ELR (cell line): ENCODE data around the gene PTPRN2.

Experiments used
- DNase-seq: peaks from one replicate; pipeline ENCODE4 v3.0.0-alpha.2; 2015; ENCODE audit warnings: low read depth

The PTPRN2 gene

DNA sequence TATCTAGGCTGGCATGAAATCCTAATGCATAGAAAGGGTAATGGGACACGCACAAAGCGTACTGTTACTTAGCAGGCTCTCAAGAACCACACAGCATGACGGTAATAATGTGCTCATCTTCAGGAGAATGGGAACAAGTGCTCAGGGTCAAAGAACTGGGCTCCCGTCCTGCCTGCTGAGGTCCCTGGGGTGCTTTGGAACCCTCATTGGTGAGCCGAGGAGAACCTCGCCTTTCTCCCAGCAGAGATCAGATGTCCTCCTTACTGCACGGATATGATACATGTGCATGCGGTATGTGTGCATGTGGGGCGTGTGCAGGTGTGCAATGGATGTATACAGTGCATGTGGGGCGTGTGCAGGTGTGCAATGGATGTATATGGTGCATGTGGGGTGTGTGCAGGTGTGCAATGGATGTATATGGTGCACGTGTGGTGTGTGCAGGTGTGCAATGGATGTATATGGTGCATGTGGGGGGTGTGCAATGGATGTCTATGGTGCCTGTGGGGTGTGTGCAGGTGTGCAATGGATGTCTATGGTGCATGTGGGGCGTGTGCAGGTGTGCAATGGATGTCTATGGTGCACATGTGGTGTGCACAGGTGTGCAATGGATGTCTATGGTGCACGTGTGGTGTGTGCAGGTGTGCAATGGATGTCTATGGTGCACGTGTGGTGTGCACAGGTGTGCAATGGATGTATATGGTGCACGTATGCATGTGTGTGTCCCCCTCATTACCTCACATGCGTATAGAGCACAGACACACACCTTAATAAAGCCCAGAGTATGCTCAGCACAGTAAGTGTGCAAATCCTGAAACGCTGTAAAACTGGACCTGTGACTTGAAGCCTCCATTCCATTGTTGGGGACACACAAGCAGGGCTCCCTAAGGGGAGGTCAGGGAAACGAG, 336.3 kb downstream of the PTPRN2 start:
- no peak for DNase-seq

DNA sequence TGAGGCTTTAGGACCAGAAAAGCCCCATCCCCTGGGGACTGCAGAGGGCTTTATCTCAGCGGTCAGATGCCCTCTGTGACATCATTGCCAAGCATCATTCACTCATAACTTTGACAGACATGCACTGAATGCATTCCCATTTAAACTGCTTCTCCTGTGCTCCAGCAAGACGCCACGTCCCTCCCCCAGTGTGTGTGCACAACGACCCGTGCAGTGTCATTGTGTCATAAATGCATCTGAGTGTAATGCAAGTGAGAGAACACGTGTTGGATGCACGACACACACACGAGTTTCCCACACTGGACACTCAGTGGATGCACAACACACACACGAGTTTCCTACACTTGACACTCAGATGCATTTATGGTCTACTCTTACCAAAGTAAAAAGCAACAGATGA, 337.9 kb downstream of the PTPRN2 start:
- no peak for DNase-seq

DNA sequence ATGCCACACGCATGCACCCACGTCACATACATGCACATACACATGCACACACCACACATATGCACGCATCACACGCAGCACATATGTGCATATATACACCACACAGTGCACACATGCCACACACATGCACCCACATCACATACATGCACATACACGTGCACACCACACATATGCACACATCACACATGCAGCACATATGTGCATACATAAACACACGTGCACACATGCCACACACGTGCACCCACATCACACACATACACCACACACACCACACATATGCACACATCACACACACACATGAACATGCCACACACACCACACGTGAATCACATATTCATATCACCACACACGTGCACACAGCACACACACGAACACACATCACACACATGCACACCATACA, 338.8 kb downstream of the PTPRN2 start:
- no peak for DNase-seq

DNA sequence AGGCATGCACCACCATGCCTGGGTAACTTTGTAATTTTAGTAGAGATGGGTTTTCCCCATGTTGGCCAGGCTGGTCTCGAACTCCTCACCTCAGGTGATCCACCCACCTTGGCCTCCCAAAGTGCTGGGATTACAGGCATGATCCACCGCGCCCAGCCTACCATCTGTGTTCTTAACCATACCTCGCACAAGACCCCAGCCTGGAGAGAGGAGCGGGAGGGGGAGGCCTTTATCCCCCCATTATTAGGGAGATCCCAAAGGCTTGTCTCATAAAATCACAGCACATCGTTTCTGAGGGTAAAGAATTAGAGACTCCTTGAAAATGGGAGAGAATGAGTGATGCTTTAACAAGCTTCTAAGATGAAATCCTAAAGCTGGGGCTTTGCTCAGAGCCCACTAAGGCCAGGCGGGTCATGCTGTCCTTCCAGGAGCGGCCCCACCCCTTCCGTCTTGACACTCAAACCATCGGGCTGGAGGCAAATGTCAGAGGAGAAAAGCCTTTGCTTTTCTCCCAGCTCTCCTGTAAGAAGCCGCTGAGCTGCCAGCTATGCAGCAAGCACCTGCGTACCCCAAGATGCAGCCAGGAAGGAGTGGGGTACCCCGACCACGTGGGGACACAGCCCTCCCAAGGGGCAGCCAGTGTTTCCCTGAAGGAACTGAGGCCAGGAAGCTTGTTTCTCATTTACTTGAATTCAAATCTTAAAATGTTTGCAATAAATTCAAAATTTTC, 339.7 kb downstream of the PTPRN2 start:
- no peak for DNase-seq

DNA sequence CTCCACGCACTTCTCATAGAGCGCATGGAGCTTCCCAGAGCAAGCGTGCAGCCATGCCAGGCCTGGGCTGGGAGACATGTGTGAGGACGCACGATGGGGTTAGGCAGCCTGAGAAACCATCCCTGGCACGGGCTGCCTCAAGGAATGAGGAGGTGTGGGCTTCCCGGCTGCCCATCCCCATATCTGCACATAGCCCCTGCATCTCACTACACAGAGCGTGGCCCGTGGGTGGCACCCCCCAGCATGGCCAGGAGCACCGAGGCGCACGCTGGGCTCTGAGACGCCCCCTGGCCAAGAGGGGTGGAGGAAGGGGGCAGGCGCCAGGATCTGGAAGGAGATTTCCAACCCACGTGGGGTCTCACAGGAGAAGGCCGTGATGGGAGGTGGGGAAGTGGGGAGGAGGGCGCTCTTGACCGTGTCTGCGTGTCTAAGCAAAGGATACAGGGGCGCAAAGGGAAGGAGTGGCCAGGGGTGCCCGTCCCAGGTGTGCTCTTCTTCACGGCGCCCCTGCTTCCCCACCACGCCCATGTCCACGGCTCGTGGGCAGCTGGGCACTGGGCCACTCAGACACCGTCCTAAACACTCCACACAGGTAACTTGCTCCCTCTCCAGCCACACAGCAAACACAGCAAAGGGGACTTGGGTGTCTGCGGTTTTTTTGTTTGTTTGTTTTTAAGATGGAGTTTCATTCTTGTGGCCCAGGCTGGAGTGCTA, 340.5 kb downstream of the PTPRN2 start:
- DNase-seq: no peak

DNA sequence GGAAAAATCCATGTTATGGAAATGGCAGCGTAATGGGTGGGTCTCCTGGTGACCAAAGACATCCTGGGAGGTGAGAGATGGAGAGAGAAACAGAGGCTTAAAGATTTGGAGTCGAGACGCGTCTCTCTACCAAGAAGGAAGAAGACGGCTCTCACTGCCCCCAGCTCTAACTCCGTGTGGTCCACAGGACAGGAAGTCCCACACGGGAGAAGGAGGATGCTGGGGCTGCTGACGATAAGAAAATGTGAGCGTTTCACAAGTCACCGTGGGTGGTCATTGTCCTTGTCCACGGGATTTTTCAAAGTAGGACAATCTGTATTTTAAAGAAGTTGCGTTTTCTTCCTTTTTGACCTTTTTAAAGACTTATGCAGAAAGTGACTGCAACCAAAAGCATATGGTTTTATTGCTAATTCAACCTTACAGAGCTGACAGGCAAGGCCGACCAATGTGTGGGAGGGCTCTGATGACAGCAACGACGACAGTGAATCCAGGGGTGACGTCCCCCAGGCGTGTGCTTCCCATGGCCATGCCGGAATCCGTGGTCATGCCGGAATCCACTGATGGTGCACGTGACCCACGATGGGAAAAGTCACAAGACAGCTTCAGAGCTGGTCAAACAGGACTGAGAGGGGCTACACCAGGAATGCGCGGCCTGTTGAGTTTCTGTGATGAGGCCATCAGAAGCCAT, 341.2 kb downstream of the PTPRN2 start:
- DNase-seq: no peak

DNA sequence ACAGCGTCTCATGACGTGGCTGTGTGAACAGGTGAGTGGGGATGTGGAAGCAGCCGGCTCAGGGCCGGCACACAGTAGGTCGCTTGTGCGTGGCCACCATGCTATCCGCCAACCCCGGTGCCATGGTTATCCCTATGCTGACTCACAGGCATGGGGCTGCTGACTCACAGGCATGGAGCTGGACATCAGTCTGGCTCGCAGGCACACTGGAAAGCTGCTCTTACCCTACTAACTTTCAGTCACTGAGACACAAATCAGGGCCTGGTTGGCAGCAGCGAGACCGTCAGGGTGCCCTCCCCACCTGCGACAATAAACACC, 341.9 kb downstream of the PTPRN2 start:
- no peak for DNase-seq

DNA sequence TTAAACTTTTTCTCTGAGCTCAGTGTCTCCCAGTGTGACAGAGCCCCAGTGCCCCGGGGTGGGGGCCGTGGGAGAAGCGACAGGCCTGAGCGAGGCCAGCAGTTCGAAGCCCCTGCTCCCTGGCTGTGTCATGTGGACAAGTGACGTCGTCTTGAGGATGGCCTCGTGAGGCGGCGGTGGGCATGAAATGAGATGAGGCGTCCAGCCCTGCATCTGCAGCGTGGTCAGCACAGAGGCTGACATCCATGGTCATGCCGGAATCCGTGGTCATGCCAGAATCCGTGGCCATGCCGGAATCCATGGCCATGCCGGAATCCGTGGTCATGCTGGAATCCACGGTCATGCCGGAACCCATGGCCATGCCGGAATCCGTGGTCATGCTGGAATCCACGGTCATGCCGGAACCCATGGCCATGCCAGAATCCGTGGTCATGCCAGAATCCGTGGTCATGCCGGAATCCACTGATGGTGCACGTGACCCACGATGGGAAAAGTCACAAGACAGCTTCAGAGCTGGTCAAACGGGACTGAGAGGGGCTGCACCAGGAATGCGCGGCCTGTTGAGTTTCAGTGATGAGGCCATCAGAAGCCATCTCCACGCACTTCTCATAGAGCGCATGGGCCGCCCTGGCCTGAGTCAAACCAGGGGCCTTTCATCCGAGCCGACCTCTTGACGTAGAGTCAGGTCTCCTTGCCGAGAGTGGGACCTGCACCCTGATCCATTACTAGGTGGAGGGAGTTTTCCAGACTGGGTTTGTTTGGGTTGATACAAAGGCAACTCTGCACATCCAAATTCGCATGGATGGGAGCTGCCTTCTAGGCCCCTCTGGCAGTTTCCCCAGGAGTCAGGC, 342.5 kb downstream of the PTPRN2 start:
- DNase-seq: no peak

DNA sequence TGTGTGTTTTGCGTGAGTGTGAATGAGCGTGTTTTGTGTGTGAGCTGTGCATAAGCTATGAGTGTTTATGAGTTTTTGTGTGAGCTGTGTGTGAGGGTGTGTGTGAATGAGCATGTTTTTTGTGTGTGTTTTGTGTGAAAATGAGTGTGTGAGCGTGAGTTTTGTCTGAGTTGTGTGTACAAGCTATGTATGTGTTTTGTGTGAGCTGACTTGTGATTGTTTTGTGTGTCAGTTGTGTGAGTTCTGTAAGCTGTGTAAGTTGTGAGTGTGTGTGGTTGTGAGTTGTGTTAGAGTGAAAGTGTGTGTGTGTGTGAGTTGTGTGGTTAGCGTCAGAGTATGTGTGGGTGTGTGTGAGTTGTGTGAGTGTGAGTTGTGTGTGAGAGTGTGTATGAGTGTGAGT, 343.2 kb downstream of the PTPRN2 start:
- DNase-seq: no peak

DNA sequence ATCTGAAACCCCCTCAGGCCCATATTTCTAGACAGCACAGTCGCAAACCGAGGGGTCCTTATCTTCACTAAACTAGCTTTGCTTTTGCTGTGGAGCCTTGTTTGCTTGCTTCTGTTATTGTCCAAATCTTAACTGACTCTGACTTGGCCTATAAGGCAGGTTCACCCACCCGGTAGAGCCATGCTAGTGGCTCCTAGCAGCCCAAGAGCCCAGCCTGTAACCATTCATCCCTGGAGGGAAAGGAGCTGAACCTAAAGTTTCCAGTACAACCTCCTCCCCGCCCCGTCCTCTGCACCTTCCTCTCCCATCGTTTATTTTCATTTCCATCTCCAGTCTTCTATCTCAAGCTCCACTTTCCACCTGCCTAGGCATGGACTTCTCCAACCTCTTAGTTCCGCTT, 345.7 kb downstream of the PTPRN2 start:
- no peak for DNase-seq

DNA sequence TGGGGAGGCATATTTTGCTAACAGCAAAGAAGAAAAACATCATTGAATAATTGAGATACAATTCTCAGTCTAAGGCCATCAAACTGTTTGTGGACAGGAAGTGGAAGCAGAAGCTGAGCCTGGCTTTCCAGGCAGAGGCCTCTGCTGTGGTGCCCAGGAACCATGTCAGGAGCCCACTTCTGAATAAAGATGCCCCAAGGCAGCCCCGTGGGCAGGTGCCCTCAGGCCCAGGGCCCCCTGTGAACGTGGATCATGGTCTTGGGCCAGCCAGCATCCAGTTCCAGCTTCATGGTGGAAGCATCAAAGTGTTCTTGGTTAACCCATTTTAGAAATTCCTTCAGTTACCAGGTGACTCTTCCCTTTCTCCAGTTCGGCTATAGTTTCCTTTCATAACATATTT, 346.8 kb downstream of the PTPRN2 start:
- DNase-seq: no peak

DNA sequence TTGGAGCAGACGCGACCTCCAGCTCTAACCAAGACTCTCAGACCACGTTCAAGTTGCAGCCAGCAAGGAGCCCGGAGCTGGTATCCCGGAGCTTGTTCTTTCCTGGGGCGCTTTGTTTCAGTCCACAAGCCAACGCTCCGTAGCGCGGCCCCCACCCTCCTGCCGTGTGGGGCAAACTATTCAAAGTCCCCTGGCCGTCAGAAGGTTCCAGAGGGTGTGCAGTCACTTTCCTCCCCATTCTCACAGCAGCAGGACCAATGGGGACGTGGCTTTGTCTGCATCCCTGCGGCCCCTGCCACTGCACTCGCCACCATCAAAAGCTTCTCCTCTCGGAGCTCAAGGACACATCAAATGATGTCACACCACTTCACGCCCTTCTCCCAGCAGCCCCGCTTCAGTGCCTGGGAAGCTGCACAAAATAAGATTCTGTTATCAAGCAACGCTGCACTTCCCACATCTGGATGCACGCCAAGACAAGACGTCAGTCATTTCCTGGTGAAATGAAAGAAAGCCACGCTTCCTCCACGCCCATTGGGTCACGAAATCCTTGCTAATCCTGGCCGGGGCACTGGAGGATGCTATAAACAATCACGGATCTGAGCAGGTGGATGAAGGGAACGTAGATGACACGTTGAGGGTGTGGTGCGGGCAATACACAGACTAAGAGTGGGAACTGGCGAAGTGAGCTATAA, 348.2 kb downstream of the PTPRN2 start:
- DNase-seq: no peak

DNA sequence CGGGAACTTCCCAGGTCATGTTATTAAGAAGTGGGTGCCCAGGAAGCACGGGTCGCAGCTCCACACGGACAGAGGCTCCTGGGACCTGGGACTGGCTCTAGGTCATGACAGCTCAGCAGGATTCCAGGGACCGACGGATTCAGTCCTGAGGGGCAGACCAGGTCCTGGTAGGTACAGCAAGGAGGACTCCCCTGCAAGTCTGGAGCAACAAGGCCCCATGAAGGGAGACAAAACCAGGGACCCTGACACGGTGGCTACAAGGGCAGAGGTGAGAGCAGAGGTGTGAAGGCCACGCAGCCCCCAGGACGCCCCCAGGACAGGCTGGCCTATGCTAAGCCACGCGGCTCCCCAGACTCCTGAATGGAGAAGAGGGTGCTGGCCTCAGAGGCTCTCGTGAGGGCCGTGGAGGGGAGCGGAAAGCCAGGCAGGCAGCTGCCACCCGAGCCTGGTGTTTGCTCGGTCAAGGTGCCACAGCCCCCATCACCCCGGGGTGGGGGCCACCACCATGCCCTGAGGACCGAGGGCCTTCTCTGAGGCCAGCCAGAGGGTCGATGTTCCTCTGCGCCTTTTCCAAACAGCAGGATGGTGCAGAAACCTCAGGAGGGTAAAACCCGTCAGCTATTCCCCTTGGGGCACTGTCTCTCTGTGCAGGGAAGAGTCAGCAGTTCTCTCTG, 348.9 kb downstream of the PTPRN2 start:
- no peak for DNase-seq

DNA sequence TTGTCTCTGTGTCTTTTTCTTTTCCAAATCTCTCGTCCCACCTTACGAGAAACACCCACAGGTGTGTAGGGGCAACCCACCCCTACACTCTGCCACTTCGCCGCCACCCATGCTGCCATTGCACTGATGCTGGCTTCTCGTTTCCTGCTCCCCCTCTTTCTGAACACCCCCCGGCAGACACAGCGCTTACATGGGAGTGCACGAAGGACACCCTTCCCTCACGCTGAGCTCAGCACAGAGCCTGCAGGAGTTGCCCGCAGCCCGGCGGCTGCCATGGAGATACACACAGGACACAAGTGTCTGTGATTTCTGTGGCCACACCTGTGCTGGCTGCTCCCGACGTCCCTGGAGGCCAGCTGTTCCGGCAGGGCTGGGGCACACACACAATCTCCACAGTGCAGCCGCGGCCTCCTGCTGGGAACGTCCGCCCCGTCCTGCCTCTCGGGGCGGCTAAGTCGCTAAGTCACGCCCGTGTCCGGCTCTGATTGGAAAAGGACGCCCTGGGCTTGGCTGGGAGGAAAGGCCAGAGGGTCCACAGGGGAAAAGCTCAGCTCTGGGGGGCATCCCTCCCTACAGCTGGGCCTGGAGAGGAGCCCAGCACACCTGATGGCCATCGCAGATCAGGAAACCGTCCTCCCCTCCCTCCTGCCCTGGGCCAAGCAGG, 349.8 kb downstream of the PTPRN2 start:
- DNase-seq: no peak

DNA sequence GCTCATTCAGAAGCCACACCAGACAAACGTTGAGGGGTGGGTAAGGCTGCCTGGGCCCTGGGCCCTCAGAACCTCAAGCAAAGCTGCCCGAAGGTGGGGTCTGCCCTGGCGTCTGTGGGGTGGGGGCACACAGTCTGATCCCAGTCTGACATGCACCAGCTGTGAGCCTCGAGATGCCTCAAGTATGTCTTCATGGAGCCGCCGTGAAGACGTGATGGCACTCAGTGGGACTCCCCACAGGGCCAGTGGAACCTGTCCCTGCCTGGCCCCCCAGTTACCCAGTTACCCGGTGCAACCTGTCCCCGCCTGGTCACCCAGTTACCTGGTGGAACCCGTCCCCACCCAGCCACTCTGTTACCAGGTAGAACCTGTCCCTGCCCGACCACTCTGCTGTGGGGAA, 351.2 kb downstream of the PTPRN2 start:
- no peak for DNase-seq

DNA sequence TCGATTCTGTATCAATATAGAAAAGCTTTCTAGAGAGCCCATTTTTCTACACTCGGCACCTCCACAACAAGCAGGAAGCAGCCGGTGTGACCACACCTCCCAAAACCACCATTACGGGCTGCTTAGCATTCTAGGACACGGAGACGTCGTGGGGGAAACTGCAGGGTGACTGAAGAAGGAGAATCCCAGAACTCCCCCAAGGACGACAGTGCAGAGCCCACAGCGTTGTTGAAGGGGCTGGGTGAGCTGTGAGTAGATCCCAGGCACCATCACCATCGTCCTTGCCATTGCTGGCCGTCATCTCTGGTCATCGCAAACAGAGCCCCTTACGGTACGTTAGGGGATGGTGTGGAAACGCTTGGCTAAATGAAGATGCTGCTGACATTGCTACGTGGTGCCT, 351.8 kb downstream of the PTPRN2 start:
- no peak for DNase-seq

DNA sequence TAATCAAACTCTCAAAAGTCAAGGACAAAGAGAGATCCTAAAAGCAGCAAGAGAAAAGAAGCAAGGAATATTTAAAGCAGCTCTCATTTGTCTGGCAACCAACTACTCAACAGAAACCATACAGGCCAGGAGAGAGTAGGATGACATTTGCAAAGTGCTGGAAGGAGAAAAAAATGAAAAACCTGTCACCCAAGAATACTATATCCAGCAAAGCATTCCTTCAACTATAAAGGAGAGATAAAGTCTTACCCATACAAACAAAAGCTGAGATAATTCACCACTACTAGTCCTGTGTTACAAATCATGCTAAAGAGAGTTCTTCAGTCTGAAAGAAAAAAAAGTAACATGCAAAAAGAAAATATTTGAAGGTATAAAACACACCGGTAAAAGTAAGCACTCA, 357.7 kb downstream of the PTPRN2 start:
- no peak for DNase-seq

DNA sequence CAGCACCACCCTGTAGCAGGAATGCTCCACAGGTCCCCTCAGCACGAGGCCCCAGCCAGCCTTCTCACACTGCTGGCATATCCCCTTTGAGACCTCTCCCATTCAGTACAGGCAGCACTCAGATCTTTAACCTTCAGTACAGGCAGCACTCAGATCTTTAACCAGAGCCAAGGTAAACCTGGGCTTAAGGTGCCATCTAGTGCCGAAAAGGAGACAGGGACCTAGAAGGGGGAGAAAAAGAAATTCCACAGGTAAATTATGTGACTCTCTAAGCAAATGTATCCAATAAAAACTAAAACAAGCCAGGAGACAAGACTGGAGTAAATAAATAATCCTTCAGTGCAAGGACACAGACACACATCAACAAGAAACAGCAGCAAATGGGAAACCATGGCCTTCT, 358.6 kb downstream of the PTPRN2 start:
- DNase-seq: no peak

DNA sequence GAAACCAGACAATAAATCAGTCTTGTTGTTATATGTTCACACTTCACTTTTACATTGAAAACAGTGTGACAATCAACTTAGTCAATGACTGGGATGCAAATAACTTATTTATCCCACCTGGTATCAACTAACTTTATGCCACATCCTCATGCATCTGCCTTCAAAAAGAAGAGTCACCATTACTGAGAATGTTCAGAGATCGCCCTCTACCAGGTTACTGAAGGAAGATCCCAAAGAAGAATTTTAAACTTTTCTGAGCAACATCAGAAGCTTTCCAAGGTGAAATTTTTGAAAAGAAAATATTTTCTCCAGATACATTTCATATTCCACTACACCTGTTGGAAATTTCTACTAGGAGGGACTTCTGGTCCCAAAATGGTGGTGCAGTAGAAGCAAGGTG, 359.5 kb downstream of the PTPRN2 start:
- no peak for DNase-seq
